ENCODE measurements around the gene MIER2.

DNA sequence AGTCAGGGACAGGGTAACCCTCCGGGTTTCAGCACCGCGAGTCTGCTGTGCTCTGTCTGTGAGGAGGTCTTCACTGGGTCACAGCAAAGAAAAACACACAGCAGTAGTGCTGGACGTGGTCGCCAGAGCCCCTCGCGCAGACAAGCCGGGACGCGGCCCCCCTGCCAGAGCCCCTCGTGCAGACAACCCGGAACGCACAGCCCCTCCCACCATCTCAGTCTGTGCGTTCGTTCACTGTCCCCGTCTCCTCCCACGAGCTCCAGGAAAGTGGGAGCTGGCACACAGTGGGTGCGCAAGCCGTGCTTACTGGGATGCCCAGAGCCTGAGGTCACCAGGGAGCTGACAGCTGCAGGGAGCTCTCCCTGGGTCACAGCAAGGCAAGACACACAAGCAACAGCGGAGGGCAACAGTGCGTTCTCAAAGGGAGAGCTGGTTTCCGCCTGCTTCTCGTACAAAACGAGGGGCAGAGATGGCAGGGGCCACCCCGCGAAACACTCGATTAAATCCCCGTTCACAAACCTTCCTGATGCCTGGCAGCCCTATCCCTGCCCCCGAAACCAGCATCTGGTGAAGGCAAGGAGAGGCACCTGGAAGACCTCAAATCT lies 50.2 kb downstream of the MIER2 start:
- no peak for TF ChIP-seq ZFP30 (CRISPR knock-in tag; IDR thresholded peaks at IDR 0.05)
- TF ChIP-seq ZFP3 (CRISPR knock-in tag; IDR thresholded peaks at IDR 0.05) = no peak
